Aorta (tissue), 5 donors: Measurements from ENCODE around the gene GPATCH8. TPM values are rescaled to one million over a fixed set of nuclear protein-coding genes. Genes with fewer than 3 reads are reported as not detected.

ENCODE experiments used
- ATAC-seq: fragments of 200-7000 bp; cut with Tn5 transposase; one replicate; pipeline ENCODE4 v1.9.1; 2022; ENCODE audit warnings: moderate library complexity; ENCODE audit not compliant: low FRiP score
- DNase-seq, 2 donors: peaks; one replicate each; pipeline ENCODE4 v3.0.0-alpha.2; 2020
- H3K27ac ChIP-seq, 2 donors: one replicate each; pipeline ENCODE4 v1.5.1; 2013; ENCODE audit warnings: low read length in 2 of 2, mild to moderate bottlenecking in 2 of 2, moderate library complexity in 2 of 2, control low read depth in 1 of 2, inconsistent platforms in 1 of 2, low read depth in 1 of 2
- H3K27me3 ChIP-seq, 2 donors: one replicate each; pipeline ENCODE4 v1.6.1; 2013; ENCODE audit warnings: control low read depth in 1 of 2, low read length in 1 of 2, mild to moderate bottlenecking in 1 of 2, moderate library complexity in 1 of 2; ENCODE audit not compliant: insufficient read depth in 2 of 2, control insufficient read depth in 1 of 2
- H3K36me3 ChIP-seq, 2 donors: one replicate each; pipeline ENCODE4 v1.6.1; 2013; ENCODE audit warnings: control low read depth in 1 of 2, low read length in 1 of 2, mild to moderate bottlenecking in 1 of 2; ENCODE audit not compliant: insufficient read depth in 2 of 2, control insufficient read depth in 1 of 2
- H3K4me1 ChIP-seq, 2 donors: one replicate each; pipeline ENCODE4 v1.6.1; 2013; ENCODE audit warnings: low read length in 2 of 2, control low read depth in 1 of 2, mild to moderate bottlenecking in 1 of 2, moderate library complexity in 1 of 2; ENCODE audit not compliant: insufficient read depth in 2 of 2, control insufficient read depth in 1 of 2
- H3K4me3 ChIP-seq, 2 donors: one replicate each; pipeline ENCODE4 v1.5.1; 2013; ENCODE audit warnings: low read length in 2 of 2, control low read depth in 1 of 2, mild to moderate bottlenecking in 1 of 2
- H3K9me3 ChIP-seq: one replicate; pipeline ENCODE4 v1.6.1; 2013; ENCODE audit warnings: mild to moderate bottlenecking, low read length; ENCODE audit not compliant: control insufficient read depth
- WGBS, 2 donors: extraction: QIAGEN DNeasy Blood & Tissue Kit; methylation state at CpG; one replicate each; pipeline ENCODE4 v1.1.7; 2013; 5-methylcytosine and 5-hydroxymethylcytosine counted together
- intact Hi-C, 2 donors: fragments of 100-400 bp; cut with DNase I; formaldehyde crosslinking; loops; one replicate each; pipeline versions ENCODE4 v1.14.2 to v1.15.0; 2022
- polyA plus RNA-seq, 2 donors: library from polyadenylated mRNA; stranded (reverse); fragments of 200-250 nt; gene quantifications; one replicate each; pipeline ENCODE4 v1.2.3, GENCODE V29; 2013
- total RNA-seq, 2 donors: library from RNA; stranded (reverse); fragmentation: NEBNext Ultra II Directional; extraction: Animal tissue kit (Norgen Biotek cat#: 25700); gene quantifications; one replicate each; pipeline ENCODE4 v1.2.1, GENCODE V29; 2021
- donor health status: healthy with polysubstance abuse.
- donor health status: Bipolar disorder and iron deficiency.
- donor health status: DM: no; HTN: no; CAD: no.
- donor health status: DM: no; HTN: no; CAD: no.
- donor health status: DM: yes; HTN: yes; CAD: no.

The GPATCH8 gene
- total and polyA plus RNA-seq, 4 donors, result 4.9 to 56.5 (median 27.3) TPM

- ATAC-seq, result no peak
These were observed 16.0 kb downstream of the GPATCH8 start for GRCh38 chr17:44487170-44487569.

GRCh38 chr17:44473367-44473766 is 29.8 kb downstream of the GPATCH8 start:
- ATAC-seq, result no peak
- H3K4me3 ChIP-seq, result no peak overlapping the region
- no peaks in the 10 kb centered on the region for H3K9me3 ChIP-seq
- H3K4me1 ChIP-seq, result peaks cover 0 to 2% of the 10 kb centered on the region in 2 donors
- no peak for DNase-seq
- H3K36me3 ChIP-seq, result no peaks in the 10 kb centered on the region
- 90 to 91% methylated on average over 6 of the region's 6 CpGs for WGBS, 2 donors
- no peak overlapping the region for H3K27ac ChIP-seq
- no peaks in the 10 kb centered on the region for H3K27me3 ChIP-seq
- intact Hi-C loops, result no loop called here

More at GRCh38 chr17:44487170-44487569, 16.0 kb downstream of the GPATCH8 start:
- intact Hi-C loops, result no loop called here
- H3K27me3 ChIP-seq, result no peaks in the 10 kb centered on the region
- H3K27ac ChIP-seq, result no peak overlapping the region
- no peak for DNase-seq
- H3K4me3 ChIP-seq, result no peak overlapping the region
- H3K4me1 ChIP-seq, result no peaks in the 10 kb centered on the region
- H3K36me3 ChIP-seq, result no peaks in the 10 kb centered on the region
- no peaks in the 10 kb centered on the region for H3K9me3 ChIP-seq
- WGBS, 2 donors, result 87 to 95% methylated on average over 2 of the region's 2 CpGs

GRCh38 chr17:44469676-44470075 is 33.5 kb downstream of the GPATCH8 start:
- WGBS, 2 donors, result 95 to 96% methylated on average over 2 of the region's 2 CpGs
- Histone ChIP-seq H3K27ac (no peak overlapping the region), H3K4me3 (no peak overlapping the region), H3K27me3 (no peaks in the 10 kb centered on the region), H3K4me1 (peaks cover 4 to 9% of the 10 kb centered on the region in 2 donors), H3K36me3 (no peaks in the 10 kb centered on the region), H3K9me3 (no peaks in the 10 kb centered on the region)
- DNase-seq, result no peak
- no peak for ATAC-seq
- intact Hi-C loops, result loop anchor here in 1 of 2 donors (5.0 kb wide), 1 partner anchor 33 kb away; the partner anchor contains the start of gene GPATCH8

GRCh38 chr17:44467108-44467507 is 36.1 kb downstream of the GPATCH8 start:
- no peaks in the 10 kb centered on the region for H3K36me3 ChIP-seq
- no peak overlapping the region for H3K27ac ChIP-seq
- no peak for ATAC-seq
- H3K9me3 ChIP-seq, result no peaks in the 10 kb centered on the region
- DNase-seq, result no peak
- intact Hi-C loops, result loop anchor here in 1 of 2 donors (5.0 kb wide), 1 partner anchor 35 kb away; the partner anchor contains the start of gene GPATCH8
- H3K4me3 ChIP-seq, result no peak overlapping the region
- no peaks in the 10 kb centered on the region for H3K27me3 ChIP-seq
- peaks cover 4 to 9% of the 10 kb centered on the region in 2 donors for H3K4me1 ChIP-seq
- 1 to 4% methylated on average over 3 of the region's 3 CpGs for WGBS, 2 donors

GRCh38 chr17:44466339-44466738 is 36.9 kb downstream of the GPATCH8 start:
- Histone ChIP-seq H3K27me3 (no peaks in the 10 kb centered on the region), H3K4me1 (peaks cover 4 to 9% of the 10 kb centered on the region in 2 donors), H3K36me3 (no peaks in the 10 kb centered on the region), H3K9me3 (no peaks in the 10 kb centered on the region), H3K27ac (no peak overlapping the region), H3K4me3 (no peak overlapping the region)
- intact Hi-C loops, result loop anchor here in 1 of 2 donors (5.0 kb wide), 1 partner anchor 36 kb away; the partner anchor contains the start of gene GPATCH8
- DNase-seq, result no peak
- ATAC-seq, result no peak

GRCh38 chr17:44465897-44466296 is 37.3 kb downstream of the GPATCH8 start:
- intact Hi-C loops, result loop anchor here in 1 of 2 donors (5.0 kb wide), 1 partner anchor 36 kb away; the partner anchor contains the start of gene GPATCH8
- no peak for DNase-seq
- no peaks in the 10 kb centered on the region for H3K9me3 ChIP-seq
- WGBS, 2 donors, result 46 to 56% methylated on average over 3 of the region's 3 CpGs
- no peak for ATAC-seq
- peaks cover 4 to 9% of the 10 kb centered on the region in 2 donors for H3K4me1 ChIP-seq
- H3K4me3 ChIP-seq, result no peak overlapping the region
- no peaks in the 10 kb centered on the region for H3K36me3 ChIP-seq
- H3K27me3 ChIP-seq, result no peaks in the 10 kb centered on the region
- H3K27ac ChIP-seq, result no peak overlapping the region

GRCh38 chr17:44465276-44465675 is 37.9 kb downstream of the GPATCH8 start:
- no peaks in the 10 kb centered on the region for H3K36me3 ChIP-seq
- WGBS, 2 donors, result 91 to 96% methylated on average over 2 of the region's 2 CpGs
- peaks cover 4 to 9% of the 10 kb centered on the region in 2 donors for H3K4me1 ChIP-seq
- H3K27me3 ChIP-seq, result no peaks in the 10 kb centered on the region
- no peak for DNase-seq
- intact Hi-C loops, result loop anchor here in 1 of 2 donors (5.0 kb wide), 1 partner anchor 37 kb away; the partner anchor contains the start of gene GPATCH8
- no peaks in the 10 kb centered on the region for H3K9me3 ChIP-seq
- H3K27ac ChIP-seq, result no peak overlapping the region
- H3K4me3 ChIP-seq, result no peak overlapping the region
- no peak for ATAC-seq

- peaks cover 4 to 9% of the 10 kb centered on the region in 2 donors for H3K4me1 ChIP-seq
- no peak for DNase-seq
- H3K4me3 ChIP-seq, result no peak overlapping the region
- no peaks in the 10 kb centered on the region for H3K36me3 ChIP-seq
- no peak overlapping the region for H3K27ac ChIP-seq
- no peaks in the 10 kb centered on the region for H3K9me3 ChIP-seq
- 38 to 53% methylated on average over 1 of the region's 1 CpG for WGBS, 2 donors
- no peaks in the 10 kb centered on the region for H3K27me3 ChIP-seq
- no peak for ATAC-seq
- intact Hi-C loops, result no loop called here
These were observed 39.2 kb downstream of the GPATCH8 start for GRCh38 chr17:44464037-44464436.

- H3K36me3 ChIP-seq, result no peaks in the 10 kb centered on the region
- H3K27me3 ChIP-seq, result no peaks in the 10 kb centered on the region
- H3K9me3 ChIP-seq, result no peaks in the 10 kb centered on the region
- DNase-seq (no peak), ATAC-seq (no peak)
- intact Hi-C loops, result no loop called here
- peaks cover 0 to 2% of the 10 kb centered on the region in 2 donors for H3K4me1 ChIP-seq
- H3K4me3 ChIP-seq, result no peak overlapping the region
- WGBS, 2 donors, result 93 to 94% methylated on average over 8 of the region's 8 CpGs
- no peak overlapping the region for H3K27ac ChIP-seq
These were observed 51.4 kb downstream of the GPATCH8 start for GRCh38 chr17:44451832-44452231.
